ENCODE results near the gene CNIH1. TPM values are rescaled to one million over a fixed set of nuclear protein-coding genes. Genes with fewer than 3 reads are reported as not detected.

CNIH1 gene
- total and polyA plus RNA-seq, 4 donors, result 65.7 to 137 (median 108) TPM

GRCh38 chr14:54377501-54377900 lies 63.7 kb downstream of the CNIH1 start:
- WGBS (ENCODE audit: insufficient coverage), result 44% methylated on average over 7 of the region's 7 CpGs
- Histone ChIP-seq H3K27me3 (ENCODE audit: control insufficient read depth, insufficient read depth, low read length) (no peaks in the 10 kb centered on the region), H3K9me3 (ENCODE audit: control insufficient read depth, insufficient read depth, low read length) (no peaks in the 10 kb centered on the region), H3K36me3 (ENCODE audit: control insufficient read depth, insufficient read depth, low read length) (no peaks in the 10 kb centered on the region), H3K4me3 (ENCODE audit: low read depth, low read length) (no peak overlapping the region), H3K27ac (ENCODE audit: low read depth, low read length) (no peak overlapping the region), H3K4me1 (ENCODE audit: control insufficient read depth, insufficient read depth, low read length) (no peaks in the 10 kb centered on the region)
- DNase-seq (ENCODE audit: low read depth in 4 of 6, low spot score in 6 of 6), result no peak

DNA sequence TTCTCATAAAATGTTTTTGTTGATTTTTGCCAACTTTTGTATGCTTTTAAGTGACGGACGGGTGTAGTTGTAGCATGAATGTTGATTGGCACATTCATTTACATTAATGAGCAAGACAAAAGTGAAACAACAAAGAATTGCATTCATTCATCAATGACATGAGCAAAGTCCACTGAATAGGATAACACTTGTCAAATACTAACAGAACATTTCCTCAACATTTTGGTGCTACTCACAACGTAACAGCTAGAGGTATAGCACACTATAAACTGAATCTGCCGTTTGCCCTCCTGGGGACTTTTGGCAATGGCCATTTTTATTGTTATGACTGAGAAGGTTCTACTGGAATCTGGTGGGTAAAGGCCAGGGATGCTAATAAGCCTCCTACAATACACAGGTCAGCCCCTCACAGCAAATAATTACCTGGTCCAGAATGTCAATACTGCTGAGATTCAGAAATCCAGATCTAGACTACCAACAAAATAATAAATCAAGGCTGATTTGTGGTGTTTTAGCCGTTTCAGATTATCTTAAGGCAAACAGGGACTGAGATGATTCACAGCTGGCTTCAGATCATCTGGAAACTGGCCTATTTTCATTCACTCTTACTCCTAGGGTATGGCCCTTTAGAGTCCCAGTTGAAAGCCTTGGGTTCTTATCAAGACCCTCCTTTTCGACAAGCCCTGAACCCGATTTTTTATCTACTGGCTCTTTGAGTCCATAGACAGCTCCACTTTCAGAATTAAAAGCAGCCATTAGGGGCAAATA lies 66.9 kb downstream of the CNIH1 start:
- DNase-seq (ENCODE audit: low read depth in 4 of 6, low spot score in 6 of 6), result no peak
- 81% methylated on average over 3 of the region's 7 CpGs for WGBS (ENCODE audit: insufficient coverage)

More for the DNA sequence above, 66.9 kb downstream of the CNIH1 start:
- Histone ChIP-seq H3K27ac (ENCODE audit: low read depth, low read length) (no peak overlapping the region), H3K36me3 (ENCODE audit: control insufficient read depth, insufficient read depth, low read length) (no peaks in the 10 kb centered on the region), H3K9me3 (ENCODE audit: control insufficient read depth, insufficient read depth, low read length) (no peaks in the 10 kb centered on the region), H3K4me3 (ENCODE audit: low read depth, low read length) (no peak overlapping the region), H3K4me1 (ENCODE audit: control insufficient read depth, insufficient read depth, low read length) (no peaks in the 10 kb centered on the region), H3K27me3 (ENCODE audit: control insufficient read depth, insufficient read depth, low read length) (no peaks in the 10 kb centered on the region)

Other genes starting within 250 kb of the CNIH1 start
- 10 to 100 TPM; 16.3 to 17.9 TPM for gene CDKN3, start 44.4 kb downstream of the CNIH1 start, total RNA-seq
- gene CDKN3, start 44.4 kb downstream of the CNIH1 start, polyA plus RNA-seq (ENCODE audit: insufficient read length in 2 of 2), result 10 to 100 TPM; 18.0 to 18.6 TPM
- 100 to 1,000 TPM in 1 of 2 donors, 10 to 100 TPM in 1; 72.8 to 223 TPM for gene GMFB, start 47.6 kb upstream of the CNIH1 start, total RNA-seq
- gene GMFB, start 47.6 kb upstream of the CNIH1 start, polyA plus RNA-seq (ENCODE audit: insufficient read length in 2 of 2), result 100 to 1,000 TPM in 1 of 2 donors, 10 to 100 TPM in 1; 88.3 to 120 TPM
- gene CGRRF1, start 68.5 kb upstream of the CNIH1 start, total RNA-seq, result 10 to 100 TPM; 20.4 to 40.7 TPM
- 10 to 100 TPM; 32.4 to 35.9 TPM for gene CGRRF1, start 68.5 kb upstream of the CNIH1 start, polyA plus RNA-seq (ENCODE audit: insufficient read length in 2 of 2)
- 10 to 100 TPM; 31.2 to 31.6 TPM for gene SAMD4A, start 125.8 kb upstream of the CNIH1 start, total RNA-seq
- gene SAMD4A, start 125.8 kb upstream of the CNIH1 start, polyA plus RNA-seq (ENCODE audit: insufficient read length in 2 of 2), result 10 to 100 TPM; 17.5 to 17.8 TPM

Data from spinal cord (tissue), 10 donors.